ENCODE results near the gene HSPH1.
"Not testable (repeated sequence)": the region's sequence is repeated elsewhere in the genome, so short reads cannot be mapped to it uniquely, and the experiment has no call there.

The HSPH1 gene

DNA sequence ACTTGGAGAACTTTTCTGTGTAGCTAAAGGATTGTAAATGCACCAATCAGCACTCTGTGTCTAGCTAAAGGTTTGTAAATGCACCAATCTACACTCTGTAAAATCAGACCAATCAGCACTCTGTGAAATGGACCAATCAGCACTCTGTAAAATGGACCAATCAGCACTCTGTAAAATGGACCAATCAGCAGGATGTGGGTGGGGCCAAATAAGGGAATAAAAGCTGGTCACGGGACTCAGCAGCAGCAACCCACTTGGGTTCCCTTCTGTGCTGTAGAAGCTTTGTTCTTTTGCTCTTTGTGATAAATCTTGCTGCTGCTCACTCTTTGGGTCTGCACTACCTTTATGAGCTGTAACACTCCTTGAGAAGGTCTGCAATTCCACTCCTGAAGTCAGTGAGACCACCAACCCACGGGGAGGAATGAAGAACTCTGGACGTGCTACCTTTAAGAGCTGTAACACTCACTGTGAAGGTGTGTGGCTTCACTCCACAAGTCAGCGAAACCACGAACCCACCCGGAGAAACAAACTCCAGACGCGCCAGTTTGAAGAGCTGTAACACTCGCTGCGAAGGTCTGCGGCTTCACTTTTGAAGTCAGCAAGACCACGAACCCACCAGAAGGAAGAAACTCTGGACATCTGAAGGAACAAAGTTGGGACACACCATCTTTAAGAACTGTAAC lies 16.2 kb upstream of the HSPH1 start:
- DNase-seq (ENCODE audit: low read depth), result not testable (repeated sequence)

- no peak for DNase-seq (ENCODE audit: low read depth)
These were observed 14.3 kb upstream of the HSPH1 start for GRCh38 chr13:31175847-31176532.

GRCh38 chr13:31174018-31174417 lies 12.3 kb upstream of the HSPH1 start:
- DNase-seq (ENCODE audit: low read depth), result no peak

- DNase-seq (ENCODE audit: low read depth), result peak; percentile 30
These were observed 10.8 kb upstream of the HSPH1 start for GRCh38 chr13:31172535-31172934.

DNA sequence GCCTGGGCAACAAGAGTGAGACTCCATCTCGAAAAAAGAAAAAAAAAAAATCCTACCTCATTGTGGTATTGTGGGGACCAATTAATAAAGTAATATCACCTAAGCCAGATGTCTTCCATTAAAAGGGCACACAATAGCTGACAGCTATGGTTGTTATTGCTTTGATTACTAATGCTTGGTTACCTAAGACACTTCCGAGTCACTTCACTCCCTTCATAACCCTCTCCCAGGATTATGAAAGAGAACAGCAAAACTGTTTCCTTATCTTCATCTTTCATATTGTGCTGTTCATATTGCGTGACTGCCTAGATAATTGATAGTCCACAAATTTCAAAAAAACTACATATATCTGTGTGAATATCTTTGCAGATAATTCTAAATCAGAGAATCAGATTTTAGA lies 10.3 kb upstream of the HSPH1 start:
- DNase-seq (ENCODE audit: low read depth), result no peak

DNA sequence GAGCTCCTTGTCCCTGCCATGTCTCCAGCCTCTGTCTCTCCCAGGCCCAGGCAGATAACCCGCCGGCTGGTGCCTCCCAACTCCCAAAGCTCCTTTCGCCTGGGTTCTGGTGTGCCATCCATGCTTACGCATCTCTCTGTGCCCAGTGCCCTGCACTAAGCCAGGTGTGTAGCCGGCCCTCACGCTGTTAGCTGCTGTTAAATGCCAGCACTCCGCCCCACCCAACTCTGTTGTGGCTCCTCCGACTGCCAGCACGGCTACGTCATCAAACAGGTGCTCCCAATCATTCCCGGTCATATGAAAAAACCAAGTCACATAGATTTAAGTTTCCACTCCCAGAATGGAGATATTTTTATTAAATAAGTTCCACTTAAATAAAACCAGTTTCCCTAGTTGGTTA lies 7.0 kb upstream of the HSPH1 start:
- DNase-seq (ENCODE audit: low read depth), result no peak

DNA sequence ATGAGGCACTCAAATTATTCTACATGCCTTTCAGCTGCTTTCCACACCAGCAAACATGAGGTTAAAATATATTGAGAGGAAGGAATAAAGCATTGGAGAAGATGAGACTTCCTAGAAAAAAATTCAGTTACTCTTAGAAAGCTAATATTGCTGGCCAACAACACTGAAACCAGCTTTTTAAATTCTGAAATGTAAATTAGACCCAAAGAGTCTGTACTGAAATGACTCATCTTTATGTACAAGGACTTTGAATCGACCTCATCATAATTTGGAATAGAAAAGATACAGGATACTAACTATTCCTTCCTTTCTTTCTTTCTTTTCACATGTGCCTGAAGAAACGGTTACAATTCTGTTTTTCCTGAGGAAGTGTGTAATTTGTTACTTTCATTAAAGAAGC lies 6.5 kb upstream of the HSPH1 start:
- no peak for DNase-seq (ENCODE audit: low read depth)

DNA sequence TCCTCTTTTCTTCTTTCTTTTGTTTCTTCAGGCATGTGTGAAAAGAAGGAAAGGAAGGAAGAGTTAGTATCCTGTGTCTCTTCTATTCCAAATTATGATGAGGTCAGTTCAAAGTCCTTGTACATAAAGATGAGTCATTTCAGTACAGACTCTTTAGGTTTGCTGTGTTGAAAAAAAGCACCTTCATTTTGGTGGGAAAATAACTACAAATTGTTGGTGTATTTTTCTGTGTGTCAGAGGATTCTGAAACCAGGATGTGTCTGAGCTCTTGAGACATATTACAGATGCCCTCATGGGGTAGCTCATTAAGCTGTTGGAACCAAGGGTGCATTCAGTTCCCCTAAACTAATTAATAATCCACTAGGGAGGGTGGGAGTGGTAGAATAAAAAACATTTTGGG lies 5.8 kb upstream of the HSPH1 start:
- DNase-seq (ENCODE audit: low read depth), result no peak

DNA sequence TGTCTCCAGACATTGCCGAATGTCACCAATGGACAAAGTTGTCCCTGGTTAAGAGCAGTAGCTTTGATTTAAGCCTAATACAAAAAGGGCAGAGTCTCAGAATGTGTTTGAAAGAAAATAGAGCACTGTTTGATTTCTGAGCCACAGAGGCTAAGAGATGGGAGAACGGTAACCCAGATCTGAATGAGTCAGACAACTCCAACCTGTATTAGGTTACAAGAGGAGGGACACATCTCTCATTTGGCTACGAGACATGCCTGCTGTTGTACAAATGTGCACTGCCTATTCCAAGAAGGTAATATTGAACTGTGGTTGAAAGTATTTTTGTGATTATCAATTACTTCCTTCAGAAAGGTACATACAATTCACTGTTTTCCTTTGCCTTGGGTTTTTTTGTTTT lies 4.9 kb upstream of the HSPH1 start:
- DNase-seq (ENCODE audit: low read depth), result no peak

GRCh38 chr13:31162151-31163008 lies 676 bp upstream of the HSPH1 start:
- peak; percentile 98 for DNase-seq (ENCODE audit: low read depth)

DNA sequence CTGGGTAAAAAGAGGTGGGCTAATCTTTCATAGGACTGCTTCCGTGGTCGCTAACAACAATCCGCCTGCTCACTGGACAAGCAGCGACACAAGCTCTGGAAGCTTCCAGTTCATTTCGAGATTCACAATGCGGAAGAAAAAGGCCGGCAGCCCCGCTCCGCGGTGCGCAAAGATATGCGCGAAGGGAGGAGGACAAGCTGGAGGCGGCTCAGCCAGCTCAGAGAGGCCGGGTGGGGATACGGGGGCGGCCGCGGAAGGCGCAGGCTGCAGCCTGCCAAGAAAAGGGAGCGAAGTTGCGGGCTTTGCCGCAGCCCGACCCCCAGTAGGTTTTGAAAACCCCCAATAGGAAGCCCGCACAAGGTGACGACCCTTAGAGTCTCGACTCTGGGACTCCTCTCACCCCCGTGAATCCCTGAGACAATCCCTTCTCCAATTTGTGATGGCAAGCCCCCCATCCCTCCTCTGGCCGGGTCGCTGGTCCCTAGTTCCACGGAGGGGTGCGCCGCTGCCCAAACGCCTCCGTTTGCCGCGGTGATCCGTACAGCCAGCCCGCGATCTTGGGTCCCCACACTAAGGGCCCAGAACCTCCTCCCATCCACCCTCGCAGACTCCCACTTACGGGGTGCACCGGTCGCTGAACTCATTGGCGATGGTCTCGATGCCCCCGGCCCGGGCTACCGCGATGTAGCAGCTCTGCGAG lies 697 bp downstream of the HSPH1 start:
- peak; percentile 37 for DNase-seq (ENCODE audit: low read depth)

DNA sequence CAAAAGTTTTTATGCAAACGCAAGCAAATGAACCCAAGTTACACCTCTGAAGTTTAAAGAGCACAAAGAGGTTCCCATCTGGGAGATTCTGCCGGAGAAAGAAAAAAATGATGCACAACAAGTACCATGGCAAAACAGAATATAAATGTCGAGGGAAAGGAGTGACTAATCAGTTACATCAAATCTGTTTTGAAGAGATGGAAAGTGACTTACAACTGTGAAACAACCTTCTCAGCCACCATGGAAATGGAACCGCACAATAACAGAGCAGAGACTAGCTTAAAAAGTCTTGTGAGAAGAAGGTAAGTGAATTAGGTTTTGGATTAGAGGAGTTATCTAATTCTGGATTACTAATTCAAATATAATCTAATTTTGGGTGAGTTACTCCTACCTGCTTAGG lies 2.4 kb downstream of the HSPH1 start:
- no peak for DNase-seq (ENCODE audit: low read depth)

- DNase-seq (ENCODE audit: low read depth), result no peak
These were observed 6.8 kb downstream of the HSPH1 start for GRCh38 chr13:31154939-31155338.

DNA sequence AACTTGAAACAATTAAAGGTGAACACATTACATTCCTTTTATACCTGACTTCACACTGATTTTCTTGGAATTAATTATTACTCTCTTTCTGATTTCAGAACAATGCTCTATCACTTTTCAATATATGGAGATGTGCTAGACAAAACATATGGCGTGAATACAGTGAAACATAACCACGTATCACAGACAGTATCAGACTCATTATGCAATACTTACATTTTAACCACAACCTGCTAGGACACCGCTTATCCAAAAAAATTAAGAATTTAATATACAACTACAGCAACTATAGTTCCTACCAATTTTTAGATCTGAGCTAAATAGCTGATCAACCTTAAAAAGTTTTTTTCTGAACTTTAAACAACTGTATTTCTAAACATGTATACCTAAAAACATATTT lies 9.9 kb downstream of the HSPH1 start:
- no peak for DNase-seq (ENCODE audit: low read depth)

DNA sequence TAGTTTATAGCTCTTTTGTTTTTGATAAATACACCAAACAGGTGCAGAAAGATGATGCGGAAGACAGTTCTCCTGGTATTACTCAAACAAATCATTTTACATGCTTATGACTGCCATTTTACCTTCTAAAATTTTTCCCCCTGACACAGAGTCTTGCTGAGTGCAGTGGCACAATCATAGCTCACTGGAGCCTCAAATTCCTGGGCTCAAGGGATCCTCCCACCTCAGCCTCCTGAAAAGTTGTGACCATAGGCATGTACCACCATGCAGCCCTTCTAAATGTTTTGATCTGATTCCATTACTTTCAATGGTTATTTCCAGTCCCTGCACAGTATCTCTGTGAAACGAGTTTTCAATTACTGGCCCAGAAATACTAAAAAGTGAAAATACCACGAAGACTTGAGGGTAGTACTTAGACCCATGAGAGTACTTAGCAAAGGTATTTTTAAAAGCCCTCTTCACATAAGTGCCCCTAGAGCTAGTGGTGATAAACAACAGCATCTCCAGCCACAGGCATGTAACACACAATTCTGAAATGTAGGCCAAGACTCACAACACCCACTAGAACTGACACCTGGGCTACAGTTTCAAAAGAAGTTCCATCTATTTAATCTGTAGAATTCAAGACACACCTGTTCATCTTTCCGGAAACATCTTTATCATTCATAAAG lies 11.3 kb downstream of the HSPH1 start:
- DNase-seq (ENCODE audit: low read depth), result no peak

- no peak for DNase-seq (ENCODE audit: low read depth)
These were observed 12.1 kb downstream of the HSPH1 start for GRCh38 chr13:31149604-31150003.

- no peak for DNase-seq (ENCODE audit: low read depth)
These were observed 16.3 kb downstream of the HSPH1 start for GRCh38 chr13:31145417-31145816.

DNA sequence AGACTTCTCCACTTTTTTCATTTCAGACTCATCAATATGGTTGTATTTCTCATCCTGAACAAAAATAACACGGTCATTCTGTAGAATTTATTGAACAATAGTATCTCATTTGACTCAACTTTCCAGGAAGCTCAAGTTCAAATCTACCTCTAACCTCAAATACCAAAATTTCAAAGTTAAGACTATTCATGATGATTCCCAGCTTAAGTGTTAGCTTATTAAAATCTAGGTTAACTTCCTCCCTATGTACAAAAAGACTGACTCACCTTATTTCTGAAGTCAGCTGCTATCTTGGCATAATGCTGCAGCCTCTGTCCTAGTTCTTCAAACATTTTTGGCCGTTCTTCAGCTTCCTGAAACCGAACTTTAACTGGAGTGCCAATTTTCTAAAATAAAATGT lies 23.2 kb downstream of the HSPH1 start:
- DNase-seq (ENCODE audit: low read depth), result no peak

GRCh38 chr13:31136724-31137123 lies 25.0 kb downstream of the HSPH1 start:
- DNase-seq (ENCODE audit: low read depth), result no peak

- DNase-seq (ENCODE audit: low read depth), result no peak
These were observed 27.5 kb downstream of the HSPH1 start for GRCh38 chr13:31134039-31134711.

GRCh38 chr13:31133621-31134020 lies 28.1 kb downstream of the HSPH1 start:
- DNase-seq (ENCODE audit: low read depth), result no peak

Measured in fibroblast of the conjunctiva (primary cell).